Skin of body (tissue), 2 donors: ENCODE measurements around the gene HIVEP3. TPM values are rescaled to one million over a fixed set of nuclear protein-coding genes. Genes with fewer than 3 reads are reported as not detected.

Experiments used
- DNase-seq: peaks from one replicate; lab custom pipeline; 2025; lab: John Stamatoyannopoulos, UW
- total RNA-seq: library from RNA; depleted of rRNA; stranded (reverse); fragments of >200 nt; gene quantifications from one replicate; pipeline ENCODE4 v1.2.3, GENCODE V29; 2014

Gene HIVEP3
- total RNA-seq, 1 donor from 2014 or later: 3.3 TPM

GRCh38 chr1:41791667-41792484 is 126.8 kb downstream of the HIVEP3 start:
- DNase-seq: no peak

GRCh38 chr1:41790351-41790750 is 128.4 kb downstream of the HIVEP3 start:
- no peak for DNase-seq

- DNase-seq: no peak
These were observed 128.9 kb downstream of the HIVEP3 start for GRCh38 chr1:41789661-41790330.

- no peak for DNase-seq
These were observed 130.3 kb downstream of the HIVEP3 start for GRCh38 chr1:41788427-41788826.

- no peak for DNase-seq
These were observed 134.0 kb downstream of the HIVEP3 start for GRCh38 chr1:41784531-41785274.

GRCh38 chr1:41783189-41783639 is 135.5 kb downstream of the HIVEP3 start:
- DNase-seq: peak; percentile 27

- DNase-seq: no peak
These were observed 137.8 kb downstream of the HIVEP3 start for GRCh38 chr1:41780916-41781315.

GRCh38 chr1:41780322-41780721 is 138.4 kb downstream of the HIVEP3 start:
- DNase-seq: no peak

- no peak for DNase-seq
These were observed 139.4 kb downstream of the HIVEP3 start for GRCh38 chr1:41779360-41779759.

- DNase-seq: no peak
These were observed 141.0 kb downstream of the HIVEP3 start for GRCh38 chr1:41777695-41778094.

GRCh38 chr1:41776891-41777441 is 141.8 kb downstream of the HIVEP3 start:
- DNase-seq: no peak

GRCh38 chr1:41775956-41776585 is 142.7 kb downstream of the HIVEP3 start:
- DNase-seq: no peak

GRCh38 chr1:41774471-41774990 is 144.2 kb downstream of the HIVEP3 start:
- no peak for DNase-seq

- DNase-seq: no peak
These were observed 144.9 kb downstream of the HIVEP3 start for GRCh38 chr1:41773842-41774241.

- DNase-seq: no peak
These were observed 145.6 kb downstream of the HIVEP3 start for GRCh38 chr1:41773144-41773591.

GRCh38 chr1:41769068-41769467 is 149.7 kb downstream of the HIVEP3 start:
- DNase-seq: no peak

GRCh38 chr1:41768583-41768982 is 150.1 kb downstream of the HIVEP3 start:
- DNase-seq: no peak

- DNase-seq: peak; percentile 48
These were observed 150.9 kb downstream of the HIVEP3 start for GRCh38 chr1:41767534-41768525.

GRCh38 chr1:41766546-41766945 is 152.2 kb downstream of the HIVEP3 start:
- no peak for DNase-seq

GRCh38 chr1:41766041-41766440 is 152.7 kb downstream of the HIVEP3 start:
- DNase-seq: no peak
